Endothelial cell (in vitro differentiated cells): Measurements from ENCODE around the gene ZBTB4. TPM values are rescaled to one million over a fixed set of nuclear protein-coding genes. Genes with fewer than 3 reads are reported as not detected.

Source experiments
- DNase-seq: peaks from one replicate; pipeline ENCODE4 v3.0.0; 2021; ENCODE audit warnings: low spot score
- H3K27ac Mint-ChIP-seq: one replicate; pipeline ENCODE4 v1.8.0; 2021; ENCODE audit warnings: mixed read lengths, inconsistent platforms; ENCODE audit not compliant: unreplicated experiment
- H3K27me3 Mint-ChIP-seq: one replicate; pipeline ENCODE4 v1.8.0; 2021; ENCODE audit warnings: mild to moderate bottlenecking, moderate library complexity, mixed read lengths, inconsistent platforms; ENCODE audit not compliant: unreplicated experiment
- H3K36me3 Mint-ChIP-seq: one replicate; pipeline ENCODE4 v1.8.0; 2021; ENCODE audit warnings: mild to moderate bottlenecking, low read depth, mixed read lengths, inconsistent platforms; ENCODE audit not compliant: unreplicated experiment
- H3K4me1 Mint-ChIP-seq: one replicate; pipeline ENCODE4 v1.8.0; 2021; ENCODE audit warnings: mild to moderate bottlenecking, mixed read lengths, inconsistent platforms; ENCODE audit not compliant: unreplicated experiment
- H3K4me3 Mint-ChIP-seq: one replicate; pipeline ENCODE4 v1.8.0; 2021; ENCODE audit warnings: mild to moderate bottlenecking, mixed read lengths, inconsistent platforms; ENCODE audit not compliant: unreplicated experiment
- H3K9me3 Mint-ChIP-seq: one replicate; pipeline ENCODE4 v1.8.0; 2021; ENCODE audit warnings: mixed read lengths, inconsistent platforms; ENCODE audit not compliant: unreplicated experiment
- CTCF ChIP-seq: fragments of 200-600 bp; sonication (generic); IDR thresholded peaks from one replicate; pipeline ENCODE4 v1.5.0; 2021; ENCODE audit warnings: antibody characterized with exemption; ENCODE audit not compliant: unreplicated experiment
- total RNA-seq: library from RNA; stranded (reverse); fragmentation: NEBNext Ultra II Directional; extraction: Animal tissue kit (Norgen Biotek cat#: 25700); gene quantifications from one replicate; pipeline ENCODE4 v1.2.1, GENCODE V29; 2021; ENCODE audit not compliant: unreplicated experiment

The ZBTB4 gene
- total RNA-seq, 1 donor from 2014 or later: 21.5 TPM

GRCh38 chr17:7443499-7444485 lies 35.6 kb downstream of the ZBTB4 start:
- no peak for TF ChIP-seq CTCF
- Mint-ChIP-seq H3K27ac (peak overlapping the region; percentile 48), H3K4me3 (peak overlapping the region; percentile 65), H3K36me3 (no peaks in the 10 kb centered on the region), H3K9me3 (no peaks in the 10 kb centered on the region), H3K4me1 (peaks cover 35% of the 10 kb centered on the region), H3K27me3 (peaks cover 24% of the 10 kb centered on the region)
- DNase-seq: no peak

DNA sequence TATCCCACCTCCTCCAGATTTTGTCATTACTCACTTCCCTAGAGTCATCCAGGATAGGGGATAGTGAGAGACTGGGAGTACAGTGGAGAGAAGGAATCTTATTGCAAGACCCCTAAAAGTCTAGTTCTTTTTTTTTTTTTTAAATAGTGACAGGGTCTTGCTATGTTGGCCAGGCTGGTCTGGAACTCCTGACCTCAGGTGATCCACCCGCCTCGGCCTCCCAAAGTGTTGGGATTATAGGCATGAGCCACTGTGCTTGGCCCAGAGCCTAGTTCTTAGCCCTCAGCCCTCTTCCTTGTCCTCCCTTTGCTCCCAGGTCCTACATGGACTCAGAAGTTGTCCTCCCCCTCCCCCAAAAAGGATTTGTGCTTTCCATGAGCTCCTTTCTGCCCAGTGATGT lies 37.3 kb downstream of the ZBTB4 start:
- H3K36me3 Mint-ChIP-seq: no peaks in the 10 kb centered on the region
- H3K27ac Mint-ChIP-seq: no peak overlapping the region
- H3K4me1 Mint-ChIP-seq: peaks cover 42% of the 10 kb centered on the region
- H3K27me3 Mint-ChIP-seq: peaks cover 31% of the 10 kb centered on the region
- H3K4me3 Mint-ChIP-seq: peak overlapping the region; percentile 92
- no peaks in the 10 kb centered on the region for H3K9me3 Mint-ChIP-seq
- TF ChIP-seq CTCF: no peak
- DNase-seq: no peak

DNA sequence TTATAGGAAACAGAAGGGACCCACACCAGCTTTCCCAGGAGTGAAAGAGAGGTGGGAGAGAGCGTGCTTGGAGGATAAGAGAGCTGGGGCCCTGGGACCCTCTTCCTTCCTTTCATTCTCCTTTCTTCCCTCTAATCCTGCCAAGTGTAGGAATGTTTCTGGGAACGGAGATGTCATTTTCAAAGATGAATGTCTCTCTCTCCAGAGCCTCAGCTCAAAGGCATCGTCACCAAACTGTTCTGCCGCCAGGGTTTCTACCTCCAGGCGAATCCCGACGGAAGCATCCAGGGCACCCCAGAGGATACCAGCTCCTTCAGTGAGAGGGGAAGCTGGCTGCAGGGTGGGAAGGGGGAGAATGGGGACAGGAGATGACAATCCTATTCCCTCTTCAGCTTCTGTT lies 38.2 kb downstream of the ZBTB4 start:
- H3K4me3 Mint-ChIP-seq: peak overlapping the region; percentile 92
- no peak for TF ChIP-seq CTCF
- H3K9me3 Mint-ChIP-seq: no peaks in the 10 kb centered on the region
- peaks cover 39% of the 10 kb centered on the region for H3K4me1 Mint-ChIP-seq
- no peaks in the 10 kb centered on the region for H3K36me3 Mint-ChIP-seq
- no peak for DNase-seq
- peaks cover 28% of the 10 kb centered on the region for H3K27me3 Mint-ChIP-seq
- no peak overlapping the region for H3K27ac Mint-ChIP-seq

- Mint-ChIP-seq H3K27me3 (peaks cover 29% of the 10 kb centered on the region), H3K4me3 (peak overlapping the region; percentile 92), H3K36me3 (no peaks in the 10 kb centered on the region), H3K27ac (no peak overlapping the region), H3K4me1 (peaks cover 38% of the 10 kb centered on the region), H3K9me3 (no peaks in the 10 kb centered on the region)
- DNase-seq: peak; percentile 39
- TF ChIP-seq CTCF: no peak
These were observed 38.6 kb downstream of the ZBTB4 start for GRCh38 chr17:7440834-7441195.

DNA sequence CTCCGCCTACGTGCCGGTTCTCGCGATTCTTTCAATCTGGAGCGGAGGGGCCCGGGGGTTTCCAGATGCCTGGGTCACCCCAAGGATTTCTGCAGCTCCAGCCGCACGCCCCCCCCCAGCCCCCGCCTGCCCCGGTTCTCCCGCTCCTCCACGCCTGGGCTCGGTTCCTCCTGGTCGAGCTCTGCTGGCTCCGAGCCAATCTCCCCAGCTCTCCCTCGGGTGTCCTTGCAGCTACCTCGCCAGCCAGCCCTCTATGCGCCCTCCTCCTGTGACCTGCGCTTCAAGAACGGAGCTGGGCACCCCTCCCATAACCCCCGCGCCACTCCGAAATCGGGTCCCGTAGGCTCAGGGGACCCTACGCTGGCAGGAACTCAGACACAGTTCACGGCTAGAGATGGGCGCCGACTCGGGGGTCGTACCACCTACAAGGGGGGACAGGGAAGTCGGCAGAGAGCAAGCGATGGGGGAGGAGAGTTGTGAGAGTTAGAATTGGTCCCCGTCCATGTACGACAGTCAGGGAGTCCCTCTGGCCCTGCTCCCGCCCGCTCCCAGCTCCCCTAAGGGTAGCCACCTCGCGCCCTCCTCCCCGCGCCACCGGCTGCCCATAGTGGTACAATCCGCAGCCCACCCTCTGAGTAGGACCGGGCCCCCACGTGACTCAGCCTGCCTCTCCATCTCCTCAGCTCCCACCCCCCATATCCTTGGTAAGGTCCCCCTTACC lies 39.2 kb downstream of the ZBTB4 start:
- H3K36me3 Mint-ChIP-seq: no peaks in the 10 kb centered on the region
- peaks cover 29% of the 10 kb centered on the region for H3K27me3 Mint-ChIP-seq
- no peak for DNase-seq
- no peaks in the 10 kb centered on the region for H3K9me3 Mint-ChIP-seq
- peak overlapping the region; percentile 92 for H3K4me3 Mint-ChIP-seq
- peak overlapping the region; percentile 72 for H3K27ac Mint-ChIP-seq
- H3K4me1 Mint-ChIP-seq: peaks cover 36% of the 10 kb centered on the region
- TF ChIP-seq CTCF: no peak
